Liver (tissue), 9 donors: ENCODE results near the gene FILIP1L. TPM values are rescaled to one million over a fixed set of nuclear protein-coding genes. Genes with fewer than 3 reads are reported as not detected.

ENCODE experiments used
- DNase-seq: peaks from one replicate; pipeline ENCODE4 v3.0.0-alpha.2; 2017; ENCODE audit warnings: low spot score
- H3K27ac ChIP-seq, 2 donors: one replicate each; pipeline ENCODE4 v1.7.0; 2013; ENCODE audit warnings: inconsistent platforms in 2 of 2, low read length in 2 of 2, control low read depth in 1 of 2, low read depth in 1 of 2, mild to moderate bottlenecking in 1 of 2
- H3K27me3 ChIP-seq, 4 donors: one replicate each; pipeline versions ENCODE4 v1.6.1 to v1.7.0; 2013; ENCODE audit warnings: low read length in 3 of 4, inconsistent platforms in 1 of 4, mild to moderate bottlenecking in 1 of 4, moderate library complexity in 1 of 4; ENCODE audit not compliant: control insufficient read depth in 4 of 4, insufficient read depth in 4 of 4
- H3K36me3 ChIP-seq, 4 donors: one replicate each; pipeline versions ENCODE4 v1.6.1 to v1.7.0; 2013; ENCODE audit warnings: low read length in 3 of 4, mild to moderate bottlenecking in 3 of 4, low read depth in 1 of 4, moderate library complexity in 1 of 4; ENCODE audit not compliant: control insufficient read depth in 4 of 4, insufficient read depth in 3 of 4
- H3K4me1 ChIP-seq, 4 donors: one replicate each; pipeline versions ENCODE4 v1.6.1 to v1.7.0; 2013; ENCODE audit warnings: low read length in 3 of 4, mild to moderate bottlenecking in 3 of 4, moderate library complexity in 1 of 4; ENCODE audit not compliant: control insufficient read depth in 4 of 4, insufficient read depth in 4 of 4
- H3K4me3 ChIP-seq, 3 donors: one replicate each; pipeline versions ENCODE4 v1.6.1 to v1.7.0; 2013; ENCODE audit warnings: low read length in 3 of 3, control low read depth in 1 of 3, low read depth in 1 of 3, mild to moderate bottlenecking in 1 of 3
- H3K9ac ChIP-seq, 2 donors: one replicate each; pipeline ENCODE4 v1.7.0; 2013; ENCODE audit warnings: low read length in 2 of 2, mild to moderate bottlenecking in 2 of 2, moderate library complexity in 2 of 2, control low read depth in 1 of 2, low read depth in 1 of 2
- H3K9me3 ChIP-seq, 4 donors: one replicate each; pipeline versions ENCODE4 v1.6.1 to v1.7.0; 2013; ENCODE audit warnings: low read length in 3 of 4; ENCODE audit not compliant: control insufficient read depth in 4 of 4
- ATF3 ChIP-seq: IDR thresholded peaks from 2 replicates; pipeline ENCODE4 v1.6.1; 2016; ENCODE audit warnings: antibody characterized with exemption
- EGR1 ChIP-seq, 2 donors: IDR thresholded peaks; 2 replicates each; pipeline ENCODE4 v1.6.1; 2016 to 2018; ENCODE audit warnings: antibody characterized with exemption in 2 of 2, low read depth in 2 of 2
- FOXA1 ChIP-seq: IDR thresholded peaks from 2 replicates; pipeline ENCODE4 v1.6.1; 2016; ENCODE audit warnings: antibody characterized with exemption
- FOXA2 ChIP-seq: IDR thresholded peaks from 2 replicates; pipeline ENCODE4 v1.6.1; 2016; ENCODE audit warnings: antibody characterized with exemption
- GABPA ChIP-seq, 2 donors: IDR thresholded peaks in 1 of 2; conservative IDR thresholded peaks in 1 of 2; 2 replicates each; pipeline ENCODE4 v1.6.1; 2016; ENCODE audit warnings: antibody characterized with exemption in 2 of 2, mild to moderate bottlenecking in 1 of 2, moderate library complexity in 1 of 2
- HNF4A ChIP-seq, 2 donors: conservative IDR thresholded peaks; 2 replicates each; pipeline ENCODE4 v1.6.1; 2016; ENCODE audit warnings: antibody characterized with exemption in 2 of 2, mild to moderate bottlenecking in 2 of 2
- HNF4G ChIP-seq: IDR thresholded peaks from 2 replicates; pipeline ENCODE4 v1.6.1; 2016; ENCODE audit warnings: antibody characterized with exemption
- JUND ChIP-seq, 2 donors: IDR thresholded peaks; 2 replicates each; pipeline ENCODE4 v1.6.1; 2016; ENCODE audit warnings: antibody characterized with exemption in 2 of 2
- MAX ChIP-seq: IDR thresholded peaks from 2 replicates; pipeline ENCODE4 v1.6.1; 2016; ENCODE audit warnings: antibody characterized with exemption
- NR2F2 ChIP-seq: IDR thresholded peaks from 2 replicates; pipeline ENCODE4 v1.6.1; 2016; ENCODE audit warnings: antibody characterized with exemption
- RAD21 ChIP-seq, 2 donors: IDR thresholded peaks; 2 replicates each; pipeline ENCODE4 v1.6.1; 2016; ENCODE audit warnings: antibody characterized with exemption in 2 of 2, mild to moderate bottlenecking in 2 of 2
- REST ChIP-seq: IDR thresholded peaks from 2 replicates; pipeline ENCODE4 v1.6.1; 2016; ENCODE audit warnings: antibody characterized with exemption, mild to moderate bottlenecking
- RXRA ChIP-seq, 2 donors: IDR thresholded peaks; 2 replicates each; pipeline ENCODE4 v1.6.1; 2017 to 2018; ENCODE audit warnings: antibody characterized with exemption in 2 of 2, mild to moderate bottlenecking in 1 of 2
- SP1 ChIP-seq: IDR thresholded peaks from 2 replicates; pipeline ENCODE4 v1.6.1; 2018; ENCODE audit warnings: antibody characterized with exemption, mild to moderate bottlenecking
- TAF1 ChIP-seq: conservative IDR thresholded peaks from 2 replicates; pipeline ENCODE4 v1.6.1; 2016; ENCODE audit warnings: antibody characterized with exemption, mild to moderate bottlenecking
- YY1 ChIP-seq: IDR thresholded peaks from 2 replicates; pipeline ENCODE4 v1.6.1; 2016; ENCODE audit warnings: antibody characterized with exemption, mild to moderate bottlenecking
- WGBS: extraction: QIAGEN DNeasy Blood & Tissue Kit; methylation state at CpG from one replicate; pipeline ENCODE4 v1.1.7; 2013; 5-methylcytosine and 5-hydroxymethylcytosine counted together
- polyA plus RNA-seq, 2 donors: library from polyadenylated mRNA; stranded (reverse) in 1 of 2; unstranded in 1 of 2; fragments of 200-250 nt in 1 of 2; fragments of >200 nt in 1 of 2; fragmentation: Nextera tagmentation in 1 of 2; extraction: Ambion mirVana in 1 of 2; gene quantifications; one replicate each; pipeline versions ENCODE4 v1.2.1 to v1.2.3, GENCODE V29; 2013 to 2015
- total RNA-seq, 2 donors: library from RNA; depleted of rRNA; stranded (reverse); fragments of >200 nt; gene quantifications; one replicate each; pipeline ENCODE4 v1.2.3, GENCODE V29; 2014
- TF ChIP-seq, protein P1 (sequence below): IDR thresholded peaks from 2 replicates; pipeline ENCODE4 v1.6.1; 2016; ENCODE audit warnings: antibody characterized with exemption
- TF ChIP-seq, protein P2 (sequence below): fragments of 150-350 bp; IDR thresholded peaks from 2 replicates; pipeline ENCODE4 v1.5.1; 2017; ENCODE audit warnings: improper control_type of control experiment, low read depth, low read length; ENCODE audit not compliant: missing input control
- donor health status: healthy.
- donor health status: healthy.
- donor health status: healthy.
- donor health status: healthy.
- donor health status: healthy.

FILIP1L gene
- total and polyA plus RNA-seq, 4 donors, result 1.4 to 6.5 (median 1.9) TPM

GRCh38 chr3:100103558-100104441 lies 10.5 kb downstream of the FILIP1L start:
- Histone ChIP-seq H3K4me1 (peaks cover 7 to 34% (median 15%) of the 10 kb centered on the region in 4 donors), H3K4me3 (no peak overlapping the region), H3K9me3 (no peaks in the 10 kb centered on the region), H3K27me3 (no peaks in the 10 kb centered on the region), H3K9ac (no peak overlapping the region), H3K36me3 (no peaks in the 10 kb centered on the region), H3K27ac (peak overlapping the region; percentile 40 to 66)
- TF ChIP-seq EGR1 (IDR thresholded peaks at IDR 0.05; ENCODE audit: low read depth in 2 of 2) (peak in 1 of 2 donors; percentile 19), FOXA1 (peak; percentile 38), RXRA (IDR thresholded peaks at IDR 0.05) (peak; percentile 68 to 79), FOXA2 (peak; percentile 39), REST (peak; percentile 33), HNF4A (conservative IDR thresholded peaks at IDR 0.05) (peak; percentile 62 to 80), TAF1 (no peak), HNF4G (no peak), JUND (IDR thresholded peaks at IDR 0.05) (peak in 1 of 2 donors; percentile 10), GABPA (IDR thresholded peaks at IDR 0.05 in 1 of 2, conservative IDR thresholded peaks at IDR 0.05 in 1 of 2) (peak in 1 of 2 donors; percentile 34), SP1 (peak; percentile 86), YY1 (peak; percentile 84), MAX (peak; percentile 27), NR2F2 (no peak), RAD21 (IDR thresholded peaks at IDR 0.05) (peak; percentile 40 to 49), ATF3 (peak; percentile 28)
- TF ChIP-seq, protein P1, sequence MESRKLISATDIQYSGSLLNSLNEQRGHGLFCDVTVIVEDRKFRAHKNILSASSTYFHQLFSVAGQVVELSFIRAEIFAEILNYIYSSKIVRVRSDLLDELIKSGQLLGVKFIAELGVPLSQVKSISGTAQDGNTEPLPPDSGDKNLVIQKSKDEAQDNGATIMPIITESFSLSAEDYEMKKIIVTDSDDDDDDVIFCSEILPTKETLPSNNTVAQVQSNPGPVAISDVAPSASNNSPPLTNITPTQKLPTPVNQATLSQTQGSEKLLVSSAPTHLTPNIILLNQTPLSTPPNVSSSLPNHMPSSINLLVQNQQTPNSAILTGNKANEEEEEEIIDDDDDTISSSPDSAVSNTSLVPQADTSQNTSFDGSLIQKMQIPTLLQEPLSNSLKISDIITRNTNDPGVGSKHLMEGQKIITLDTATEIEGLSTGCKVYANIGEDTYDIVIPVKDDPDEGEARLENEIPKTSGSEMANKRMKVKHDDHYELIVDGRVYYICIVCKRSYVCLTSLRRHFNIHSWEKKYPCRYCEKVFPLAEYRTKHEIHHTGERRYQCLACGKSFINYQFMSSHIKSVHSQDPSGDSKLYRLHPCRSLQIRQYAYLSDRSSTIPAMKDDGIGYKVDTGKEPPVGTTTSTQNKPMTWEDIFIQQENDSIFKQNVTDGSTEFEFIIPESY, result no peak
- TF ChIP-seq, protein P2, sequence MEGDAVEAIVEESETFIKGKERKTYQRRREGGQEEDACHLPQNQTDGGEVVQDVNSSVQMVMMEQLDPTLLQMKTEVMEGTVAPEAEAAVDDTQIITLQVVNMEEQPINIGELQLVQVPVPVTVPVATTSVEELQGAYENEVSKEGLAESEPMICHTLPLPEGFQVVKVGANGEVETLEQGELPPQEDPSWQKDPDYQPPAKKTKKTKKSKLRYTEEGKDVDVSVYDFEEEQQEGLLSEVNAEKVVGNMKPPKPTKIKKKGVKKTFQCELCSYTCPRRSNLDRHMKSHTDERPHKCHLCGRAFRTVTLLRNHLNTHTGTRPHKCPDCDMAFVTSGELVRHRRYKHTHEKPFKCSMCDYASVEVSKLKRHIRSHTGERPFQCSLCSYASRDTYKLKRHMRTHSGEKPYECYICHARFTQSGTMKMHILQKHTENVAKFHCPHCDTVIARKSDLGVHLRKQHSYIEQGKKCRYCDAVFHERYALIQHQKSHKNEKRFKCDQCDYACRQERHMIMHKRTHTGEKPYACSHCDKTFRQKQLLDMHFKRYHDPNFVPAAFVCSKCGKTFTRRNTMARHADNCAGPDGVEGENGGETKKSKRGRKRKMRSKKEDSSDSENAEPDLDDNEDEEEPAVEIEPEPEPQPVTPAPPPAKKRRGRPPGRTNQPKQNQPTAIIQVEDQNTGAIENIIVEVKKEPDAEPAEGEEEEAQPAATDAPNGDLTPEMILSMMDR, result no peak
- no peak for DNase-seq
- WGBS, result 40% methylated on average over 4 of the region's 4 CpGs
